DND-41 (cell line): Measurements from ENCODE around the gene NBAS.

ENCODE experiments used
- ATAC-seq: fragments of 200-7000 bp; cut with Tn5 transposase; 3 replicates; pipeline ENCODE4 v1.9.1; 2021; ENCODE audit warnings: low read depth; ENCODE audit not compliant: insufficient read depth
- DNase-seq: peaks from one replicate; pipeline ENCODE4 v3.0.0-alpha.2; 2020
- H2AFZ ChIP-seq: 2 replicates; pipeline ENCODE4 v1.6.0; 2012; ENCODE audit warnings: low read depth, low read length
- H3K27ac ChIP-seq: 2 replicates; pipeline ENCODE4 v1.5.1; 2012; ENCODE audit warnings: low read length, inconsistent platforms
- H3K27me3 ChIP-seq: fragments of 200-600 bp; sonication (generic); 2 replicates; pipeline ENCODE4 v1.6.0; 2012; ENCODE audit warnings: low read length, mild to moderate bottlenecking, inconsistent platforms; ENCODE audit not compliant: insufficient read depth, poor library complexity
- H3K36me3 ChIP-seq: 2 replicates; pipeline ENCODE4 v1.5.1; 2012; ENCODE audit warnings: low read length, inconsistent platforms; ENCODE audit not compliant: insufficient read depth
- H3K4me1 ChIP-seq: 2 replicates; pipeline ENCODE4 v1.5.1; 2012; ENCODE audit warnings: mild to moderate bottlenecking, low read length; ENCODE audit not compliant: insufficient read depth
- H3K4me2 ChIP-seq: 2 replicates; pipeline ENCODE4 v1.6.0; 2012; ENCODE audit warnings: mild to moderate bottlenecking, moderate library complexity, low read length, inconsistent platforms; ENCODE audit not compliant: insufficient read depth
- H3K4me3 ChIP-seq, 2 experiments: fragments of 200-600 bp in 1 of 2; shearing (Covaris generic) in 1 of 2; 2 replicates each; pipeline ENCODE4 v1.5.1; 2012 to 2016; ENCODE audit warnings: inconsistent platforms in 2 of 2, low read length in 2 of 2, mild to moderate bottlenecking in 2 of 2, low read depth in 1 of 2, moderate library complexity in 1 of 2
- H3K79me2 ChIP-seq: 2 replicates; pipeline ENCODE4 v1.6.0; 2012; ENCODE audit warnings: low read length, inconsistent platforms; ENCODE audit not compliant: insufficient read depth
- H3K9ac ChIP-seq: 2 replicates; pipeline ENCODE4 v1.6.0; 2012; ENCODE audit warnings: low read depth, mild to moderate bottlenecking, inconsistent platforms, low read length, moderate library complexity
- H3K9me3 ChIP-seq: 2 replicates; pipeline ENCODE4 v1.5.1; 2012; ENCODE audit warnings: low read length, moderate library complexity, mild to moderate bottlenecking, inconsistent platforms; ENCODE audit not compliant: insufficient read depth, severe bottlenecking
- H4K20me1 ChIP-seq: 2 replicates; pipeline ENCODE4 v1.6.0; 2012; ENCODE audit warnings: low read length; ENCODE audit not compliant: insufficient read depth
- EZH2 ChIP-seq: IDR thresholded peaks from 3 replicates; pipeline ENCODE4 v1.6.1; 2012; ENCODE audit warnings: borderline replicate concordance, low read depth, mild to moderate bottlenecking, moderate library complexity, low read length, inconsistent platforms; ENCODE audit not compliant: severe bottlenecking
- TF ChIP-seq, protein P1 (sequence below): IDR thresholded peaks from 2 replicates; pipeline ENCODE4 v1.5.1; 2012; ENCODE audit warnings: borderline replicate concordance, low read length, moderate library complexity, mild to moderate bottlenecking; ENCODE audit not compliant: poor library complexity, severe bottlenecking; ENCODE audit errors: extremely low read depth

Gene NBAS

DNA sequence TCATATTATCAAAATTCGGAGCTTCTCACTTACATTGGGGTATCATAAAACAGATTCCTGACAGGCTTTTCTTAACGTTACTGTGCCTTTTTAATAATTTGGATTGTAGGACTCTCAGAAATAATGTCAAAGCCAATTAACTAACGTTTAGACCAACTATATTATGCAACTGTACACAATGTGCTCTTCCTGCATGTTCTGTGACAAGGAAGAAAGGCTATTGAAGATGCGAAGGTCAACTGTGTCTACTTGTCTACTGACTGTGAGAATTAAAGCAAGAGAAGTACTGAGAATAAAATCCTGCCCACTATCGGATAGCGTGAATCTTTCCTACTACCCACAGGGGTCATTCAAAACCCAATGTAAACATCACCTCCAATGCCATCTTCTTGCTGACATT is 393.0 kb downstream of the NBAS start:
- Histone ChIP-seq H3K9ac (no peak overlapping the region), H3K4me1 (no peaks in the 10 kb centered on the region), H3K4me3 (no peak overlapping the region), H3K9me3 (no peaks in the 10 kb centered on the region), H3K27me3 (no peaks in the 10 kb centered on the region), H3K27ac (no peak overlapping the region), H3K4me2 (no peak overlapping the region), H3K36me3 (no peaks in the 10 kb centered on the region), H3K79me2 (no peaks in the 10 kb centered on the region), H4K20me1 (no peaks in the 10 kb centered on the region), H2AFZ (no peak overlapping the region)
- no peak for DNase-seq
- no peak for TF ChIP-seq EZH2
- TF ChIP-seq, protein P1, sequence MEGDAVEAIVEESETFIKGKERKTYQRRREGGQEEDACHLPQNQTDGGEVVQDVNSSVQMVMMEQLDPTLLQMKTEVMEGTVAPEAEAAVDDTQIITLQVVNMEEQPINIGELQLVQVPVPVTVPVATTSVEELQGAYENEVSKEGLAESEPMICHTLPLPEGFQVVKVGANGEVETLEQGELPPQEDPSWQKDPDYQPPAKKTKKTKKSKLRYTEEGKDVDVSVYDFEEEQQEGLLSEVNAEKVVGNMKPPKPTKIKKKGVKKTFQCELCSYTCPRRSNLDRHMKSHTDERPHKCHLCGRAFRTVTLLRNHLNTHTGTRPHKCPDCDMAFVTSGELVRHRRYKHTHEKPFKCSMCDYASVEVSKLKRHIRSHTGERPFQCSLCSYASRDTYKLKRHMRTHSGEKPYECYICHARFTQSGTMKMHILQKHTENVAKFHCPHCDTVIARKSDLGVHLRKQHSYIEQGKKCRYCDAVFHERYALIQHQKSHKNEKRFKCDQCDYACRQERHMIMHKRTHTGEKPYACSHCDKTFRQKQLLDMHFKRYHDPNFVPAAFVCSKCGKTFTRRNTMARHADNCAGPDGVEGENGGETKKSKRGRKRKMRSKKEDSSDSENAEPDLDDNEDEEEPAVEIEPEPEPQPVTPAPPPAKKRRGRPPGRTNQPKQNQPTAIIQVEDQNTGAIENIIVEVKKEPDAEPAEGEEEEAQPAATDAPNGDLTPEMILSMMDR, result no peak
- ATAC-seq, result no peak

GRCh38 chr2:15166878-15167277 is 394.3 kb downstream of the NBAS start:
- Histone ChIP-seq H3K27ac (no peak overlapping the region), H4K20me1 (no peaks in the 10 kb centered on the region), H3K27me3 (no peaks in the 10 kb centered on the region), H3K4me1 (no peaks in the 10 kb centered on the region), H2AFZ (no peak overlapping the region), H3K4me2 (no peak overlapping the region), H3K36me3 (no peaks in the 10 kb centered on the region), H3K79me2 (no peaks in the 10 kb centered on the region), H3K9ac (no peak overlapping the region), H3K9me3 (no peaks in the 10 kb centered on the region), H3K4me3 (no peak overlapping the region)
- ATAC-seq (no peak), DNase-seq (no peak)
- no peak for TF ChIP-seq EZH2
- TF ChIP-seq, protein P1, result no peak

DNA sequence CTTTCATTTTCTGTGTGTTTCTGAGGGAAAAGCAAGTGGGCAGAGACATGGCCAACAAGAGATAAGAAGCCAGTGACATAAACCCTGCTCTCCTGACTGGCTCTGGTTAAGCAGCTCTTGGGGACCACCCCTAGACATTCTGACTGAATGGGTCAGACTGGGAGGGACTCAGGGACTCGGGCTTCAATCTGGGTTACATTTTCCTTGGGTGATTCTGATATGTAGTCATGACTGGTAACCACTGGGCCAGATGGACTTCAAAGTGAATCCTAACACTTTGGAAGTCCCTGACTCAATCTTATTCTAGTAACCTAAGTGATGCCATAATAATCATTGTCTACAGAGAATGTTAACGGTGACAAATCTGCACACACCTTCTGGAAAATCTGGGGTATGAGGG is 397.8 kb downstream of the NBAS start:
- H3K9ac ChIP-seq, result no peak overlapping the region
- DNase-seq (no peak), ATAC-seq (no peak)
- no peak overlapping the region for H3K4me2 ChIP-seq
- no peaks in the 10 kb centered on the region for H3K36me3 ChIP-seq
- H3K4me3 ChIP-seq, result no peak overlapping the region
- H3K27me3 ChIP-seq, result no peaks in the 10 kb centered on the region
- H3K27ac ChIP-seq, result no peak overlapping the region
- no peaks in the 10 kb centered on the region for H3K9me3 ChIP-seq
- H3K4me1 ChIP-seq, result no peaks in the 10 kb centered on the region
- H2AFZ ChIP-seq, result no peak overlapping the region
- no peaks in the 10 kb centered on the region for H3K79me2 ChIP-seq
- no peaks in the 10 kb centered on the region for H4K20me1 ChIP-seq
- no peak for TF ChIP-seq EZH2
- TF ChIP-seq, protein P1, result no peak

- no peaks in the 10 kb centered on the region for H3K4me1 ChIP-seq
- no peak overlapping the region for H3K4me2 ChIP-seq
- H3K36me3 ChIP-seq, result no peaks in the 10 kb centered on the region
- H3K79me2 ChIP-seq, result no peaks in the 10 kb centered on the region
- H3K9ac ChIP-seq, result no peak overlapping the region
- no peak overlapping the region for H2AFZ ChIP-seq
- TF ChIP-seq EZH2, result no peak
- TF ChIP-seq, protein P1, result no peak
- no peaks in the 10 kb centered on the region for H4K20me1 ChIP-seq
- H3K4me3 ChIP-seq, result no peak overlapping the region
- ATAC-seq (no peak), DNase-seq (no peak)
- H3K27ac ChIP-seq, result no peak overlapping the region
- H3K27me3 ChIP-seq, result no peaks in the 10 kb centered on the region
- H3K9me3 ChIP-seq, result no peaks in the 10 kb centered on the region
Measured at GRCh38 chr2:15162620-15163019, 398.5 kb downstream of the NBAS start.
